Liver (tissue), 9 donors: Measurements from ENCODE around the gene NFE2L2. TPM values are rescaled to one million over a fixed set of nuclear protein-coding genes. Genes with fewer than 3 reads are reported as not detected.

Experiments used
- DNase-seq: peaks from one replicate; pipeline ENCODE4 v3.0.0-alpha.2; 2017; ENCODE audit warnings: low spot score
- H3K27ac ChIP-seq, 2 donors: one replicate each; pipeline ENCODE4 v1.7.0; 2013; ENCODE audit warnings: inconsistent platforms in 2 of 2, low read length in 2 of 2, control low read depth in 1 of 2, low read depth in 1 of 2, mild to moderate bottlenecking in 1 of 2
- H3K27me3 ChIP-seq, 4 donors: one replicate each; pipeline versions ENCODE4 v1.6.1 to v1.7.0; 2013; ENCODE audit warnings: low read length in 3 of 4, inconsistent platforms in 1 of 4, mild to moderate bottlenecking in 1 of 4, moderate library complexity in 1 of 4; ENCODE audit not compliant: control insufficient read depth in 4 of 4, insufficient read depth in 4 of 4
- H3K36me3 ChIP-seq, 4 donors: one replicate each; pipeline versions ENCODE4 v1.6.1 to v1.7.0; 2013; ENCODE audit warnings: low read length in 3 of 4, mild to moderate bottlenecking in 3 of 4, low read depth in 1 of 4, moderate library complexity in 1 of 4; ENCODE audit not compliant: control insufficient read depth in 4 of 4, insufficient read depth in 3 of 4
- H3K4me1 ChIP-seq, 4 donors: one replicate each; pipeline versions ENCODE4 v1.6.1 to v1.7.0; 2013; ENCODE audit warnings: low read length in 3 of 4, mild to moderate bottlenecking in 3 of 4, moderate library complexity in 1 of 4; ENCODE audit not compliant: control insufficient read depth in 4 of 4, insufficient read depth in 4 of 4
- H3K4me3 ChIP-seq, 3 donors: one replicate each; pipeline versions ENCODE4 v1.6.1 to v1.7.0; 2013; ENCODE audit warnings: low read length in 3 of 3, control low read depth in 1 of 3, low read depth in 1 of 3, mild to moderate bottlenecking in 1 of 3
- H3K9ac ChIP-seq, 2 donors: one replicate each; pipeline ENCODE4 v1.7.0; 2013; ENCODE audit warnings: low read length in 2 of 2, mild to moderate bottlenecking in 2 of 2, moderate library complexity in 2 of 2, control low read depth in 1 of 2, low read depth in 1 of 2
- H3K9me3 ChIP-seq, 4 donors: one replicate each; pipeline versions ENCODE4 v1.6.1 to v1.7.0; 2013; ENCODE audit warnings: low read length in 3 of 4; ENCODE audit not compliant: control insufficient read depth in 4 of 4
- ATF3 ChIP-seq: IDR thresholded peaks from 2 replicates; pipeline ENCODE4 v1.6.1; 2016; ENCODE audit warnings: antibody characterized with exemption
- EGR1 ChIP-seq, 2 donors: IDR thresholded peaks; 2 replicates each; pipeline ENCODE4 v1.6.1; 2016 to 2018; ENCODE audit warnings: antibody characterized with exemption in 2 of 2, low read depth in 2 of 2
- FOXA1 ChIP-seq: IDR thresholded peaks from 2 replicates; pipeline ENCODE4 v1.6.1; 2016; ENCODE audit warnings: antibody characterized with exemption
- FOXA2 ChIP-seq: IDR thresholded peaks from 2 replicates; pipeline ENCODE4 v1.6.1; 2016; ENCODE audit warnings: antibody characterized with exemption
- GABPA ChIP-seq, 2 donors: IDR thresholded peaks in 1 of 2; conservative IDR thresholded peaks in 1 of 2; 2 replicates each; pipeline ENCODE4 v1.6.1; 2016; ENCODE audit warnings: antibody characterized with exemption in 2 of 2, mild to moderate bottlenecking in 1 of 2, moderate library complexity in 1 of 2
- HNF4A ChIP-seq, 2 donors: conservative IDR thresholded peaks; 2 replicates each; pipeline ENCODE4 v1.6.1; 2016; ENCODE audit warnings: antibody characterized with exemption in 2 of 2, mild to moderate bottlenecking in 2 of 2
- HNF4G ChIP-seq: IDR thresholded peaks from 2 replicates; pipeline ENCODE4 v1.6.1; 2016; ENCODE audit warnings: antibody characterized with exemption
- JUND ChIP-seq, 2 donors: IDR thresholded peaks; 2 replicates each; pipeline ENCODE4 v1.6.1; 2016; ENCODE audit warnings: antibody characterized with exemption in 2 of 2
- RAD21 ChIP-seq, 2 donors: IDR thresholded peaks; 2 replicates each; pipeline ENCODE4 v1.6.1; 2016; ENCODE audit warnings: antibody characterized with exemption in 2 of 2, mild to moderate bottlenecking in 2 of 2
- REST ChIP-seq: IDR thresholded peaks from 2 replicates; pipeline ENCODE4 v1.6.1; 2016; ENCODE audit warnings: antibody characterized with exemption, mild to moderate bottlenecking
- RXRA ChIP-seq, 2 donors: IDR thresholded peaks; 2 replicates each; pipeline ENCODE4 v1.6.1; 2017 to 2018; ENCODE audit warnings: antibody characterized with exemption in 2 of 2, mild to moderate bottlenecking in 1 of 2
- SP1 ChIP-seq: IDR thresholded peaks from 2 replicates; pipeline ENCODE4 v1.6.1; 2018; ENCODE audit warnings: antibody characterized with exemption, mild to moderate bottlenecking
- YY1 ChIP-seq: IDR thresholded peaks from 2 replicates; pipeline ENCODE4 v1.6.1; 2016; ENCODE audit warnings: antibody characterized with exemption, mild to moderate bottlenecking
- ZBTB33 ChIP-seq: IDR thresholded peaks from 2 replicates; pipeline ENCODE4 v1.6.1; 2016; ENCODE audit warnings: antibody characterized with exemption
- WGBS: extraction: QIAGEN DNeasy Blood & Tissue Kit; methylation state at CpG from one replicate; pipeline ENCODE4 v1.1.7; 2013; 5-methylcytosine and 5-hydroxymethylcytosine counted together
- polyA plus RNA-seq, 2 donors: library from polyadenylated mRNA; stranded (reverse) in 1 of 2; unstranded in 1 of 2; fragments of 200-250 nt in 1 of 2; fragments of >200 nt in 1 of 2; fragmentation: Nextera tagmentation in 1 of 2; extraction: Ambion mirVana in 1 of 2; gene quantifications; one replicate each; pipeline versions ENCODE4 v1.2.1 to v1.2.3, GENCODE V29; 2013 to 2015
- total RNA-seq, 2 donors: library from RNA; depleted of rRNA; stranded (reverse); fragments of >200 nt; gene quantifications; one replicate each; pipeline ENCODE4 v1.2.3, GENCODE V29; 2014
- donor health status: healthy.
- donor health status: healthy.
- donor health status: healthy.
- donor health status: healthy.
- donor health status: healthy.

The NFE2L2 gene
- total and polyA plus RNA-seq, 4 donors: 22.5 to 31.0 (median 27.1) TPM

DNA sequence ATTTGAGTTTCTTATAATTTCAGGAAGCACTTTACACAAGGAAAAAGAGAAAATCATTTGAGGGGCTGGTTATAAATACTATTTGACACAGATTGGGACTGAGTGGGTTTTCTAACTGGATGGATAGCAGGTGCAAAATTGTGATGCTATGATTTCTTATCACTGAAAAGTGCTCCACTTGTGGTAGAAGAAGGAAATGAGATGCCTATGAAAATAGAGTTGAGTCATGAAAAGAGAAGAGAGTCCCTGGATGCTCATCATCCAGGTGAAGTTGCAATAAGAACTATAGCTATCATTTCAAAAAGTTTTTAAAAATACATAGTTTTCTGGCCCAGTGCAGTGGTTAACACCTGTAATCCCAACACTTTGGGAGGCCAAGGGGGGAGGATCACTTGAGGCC lies 39.4 kb upstream of the NFE2L2 start (continued):
- TF ChIP-seq YY1: no peak

DNA sequence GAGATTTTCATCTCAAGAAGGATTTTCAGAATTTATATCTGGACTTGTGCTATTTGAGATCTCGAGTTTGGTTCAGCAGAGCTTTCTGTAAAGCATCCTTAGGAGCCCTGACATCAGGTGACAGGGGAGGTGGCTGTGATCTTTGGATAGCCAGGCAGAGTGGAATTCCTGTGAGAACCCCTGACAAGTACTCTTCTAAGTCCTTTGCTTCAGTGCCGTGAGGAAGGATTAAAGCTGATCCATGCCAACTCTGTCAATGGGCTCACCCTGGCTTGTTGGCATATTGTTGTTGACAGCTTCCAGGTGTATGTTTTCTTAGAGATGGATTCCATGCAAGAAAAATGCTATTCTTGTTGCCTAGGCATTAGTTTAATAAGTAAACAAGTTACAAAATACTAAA lies 38.0 kb upstream of the NFE2L2 start:
- 50% methylated on average over 2 of the region's 2 CpGs for WGBS
- no peaks in the 10 kb centered on the region for H3K4me1 ChIP-seq
- no peak overlapping the region for H3K9ac ChIP-seq
- no peaks in the 10 kb centered on the region for H3K36me3 ChIP-seq
- no peak for DNase-seq
- no peak overlapping the region for H3K4me3 ChIP-seq
- H3K9me3 ChIP-seq: no peaks in the 10 kb centered on the region
- no peak for TF ChIP-seq SP1
- TF ChIP-seq HNF4A (conservative IDR thresholded peaks at IDR 0.05): no peak
- TF ChIP-seq HNF4G: no peak
- TF ChIP-seq GABPA (IDR thresholded peaks at IDR 0.05 in 1 of 2, conservative IDR thresholded peaks at IDR 0.05 in 1 of 2): no peak
- no peak for TF ChIP-seq ZBTB33
- no peak for TF ChIP-seq REST
- no peaks in the 10 kb centered on the region for H3K27me3 ChIP-seq
- no peak overlapping the region for H3K27ac ChIP-seq

- WGBS: 89% methylated on average over 6 of the region's 6 CpGs
- Histone ChIP-seq H3K4me1 (peaks cover 0 to 10% (median 5%) of the 10 kb centered on the region in 4 donors), H3K4me3 (no peak overlapping the region), H3K36me3 (no peaks in the 10 kb centered on the region), H3K27ac (no peak overlapping the region), H3K9ac (no peak overlapping the region), H3K9me3 (no peaks in the 10 kb centered on the region), H3K27me3 (no peaks in the 10 kb centered on the region)
- no peak for DNase-seq
- no peak for TF ChIP-seq EGR1 (IDR thresholded peaks at IDR 0.05; ENCODE audit: low read depth in 2 of 2)
- TF ChIP-seq REST: no peak
- no peak for TF ChIP-seq JUND (IDR thresholded peaks at IDR 0.05)
- TF ChIP-seq FOXA2: no peak
- TF ChIP-seq ZBTB33: no peak
- TF ChIP-seq GABPA (IDR thresholded peaks at IDR 0.05 in 1 of 2, conservative IDR thresholded peaks at IDR 0.05 in 1 of 2): no peak
- no peak for TF ChIP-seq RAD21 (IDR thresholded peaks at IDR 0.05)
- TF ChIP-seq SP1: no peak
- TF ChIP-seq RXRA (IDR thresholded peaks at IDR 0.05): no peak
- TF ChIP-seq HNF4G: no peak
- TF ChIP-seq FOXA1: no peak
- TF ChIP-seq YY1: no peak
- TF ChIP-seq ATF3: no peak
Observed at GRCh38 chr2:177298191-177298590, 33.7 kb upstream of the NFE2L2 start.
